Measurements from ENCODE around the gene PTPRO. TPM values are rescaled to one million over a fixed set of nuclear protein-coding genes. Genes with fewer than 3 reads are reported as not detected.

Gene PTPRO
- total RNA-seq, 1 donor from 2014 or later, result 0.24 TPM

DNA sequence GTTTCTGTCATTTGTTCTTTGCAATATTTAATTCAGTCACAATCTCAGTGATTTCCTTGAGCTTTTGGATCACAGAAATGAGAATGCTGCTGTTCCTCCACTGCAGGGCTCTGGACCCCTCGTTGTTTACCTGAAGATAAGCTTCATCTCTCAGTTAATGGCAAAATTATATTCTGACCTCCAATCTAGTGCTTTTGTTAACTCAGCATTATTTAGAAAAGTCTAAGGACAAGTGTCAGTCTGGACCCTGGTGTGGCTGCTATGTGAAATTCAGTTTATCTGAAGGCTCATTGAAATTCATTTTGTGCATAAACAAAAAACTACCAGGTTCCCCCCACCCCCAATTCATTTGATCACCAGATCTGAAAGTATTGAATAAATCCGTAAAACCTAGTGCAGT is 84.7 kb downstream of the PTPRO start:
- Mint-ChIP-seq H3K27me3 (peaks cover 24% of the 10 kb centered on the region), H3K4me1 (ENCODE audit: low read depth) (no peaks in the 10 kb centered on the region), H3K36me3 (ENCODE audit: insufficient read depth) (no peaks in the 10 kb centered on the region), H3K9me3 (ENCODE audit: low read depth) (no peaks in the 10 kb centered on the region), H3K27ac (no peak overlapping the region), H3K4me3 (ENCODE audit: low read depth) (no peak overlapping the region)
- no peak for DNase-seq (ENCODE audit: low spot score, unreplicated experiment)
- TF ChIP-seq, protein P1, sequence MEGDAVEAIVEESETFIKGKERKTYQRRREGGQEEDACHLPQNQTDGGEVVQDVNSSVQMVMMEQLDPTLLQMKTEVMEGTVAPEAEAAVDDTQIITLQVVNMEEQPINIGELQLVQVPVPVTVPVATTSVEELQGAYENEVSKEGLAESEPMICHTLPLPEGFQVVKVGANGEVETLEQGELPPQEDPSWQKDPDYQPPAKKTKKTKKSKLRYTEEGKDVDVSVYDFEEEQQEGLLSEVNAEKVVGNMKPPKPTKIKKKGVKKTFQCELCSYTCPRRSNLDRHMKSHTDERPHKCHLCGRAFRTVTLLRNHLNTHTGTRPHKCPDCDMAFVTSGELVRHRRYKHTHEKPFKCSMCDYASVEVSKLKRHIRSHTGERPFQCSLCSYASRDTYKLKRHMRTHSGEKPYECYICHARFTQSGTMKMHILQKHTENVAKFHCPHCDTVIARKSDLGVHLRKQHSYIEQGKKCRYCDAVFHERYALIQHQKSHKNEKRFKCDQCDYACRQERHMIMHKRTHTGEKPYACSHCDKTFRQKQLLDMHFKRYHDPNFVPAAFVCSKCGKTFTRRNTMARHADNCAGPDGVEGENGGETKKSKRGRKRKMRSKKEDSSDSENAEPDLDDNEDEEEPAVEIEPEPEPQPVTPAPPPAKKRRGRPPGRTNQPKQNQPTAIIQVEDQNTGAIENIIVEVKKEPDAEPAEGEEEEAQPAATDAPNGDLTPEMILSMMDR (IDR thresholded peaks at IDR 0.05; ENCODE audit: unreplicated experiment), result no peak

DNA sequence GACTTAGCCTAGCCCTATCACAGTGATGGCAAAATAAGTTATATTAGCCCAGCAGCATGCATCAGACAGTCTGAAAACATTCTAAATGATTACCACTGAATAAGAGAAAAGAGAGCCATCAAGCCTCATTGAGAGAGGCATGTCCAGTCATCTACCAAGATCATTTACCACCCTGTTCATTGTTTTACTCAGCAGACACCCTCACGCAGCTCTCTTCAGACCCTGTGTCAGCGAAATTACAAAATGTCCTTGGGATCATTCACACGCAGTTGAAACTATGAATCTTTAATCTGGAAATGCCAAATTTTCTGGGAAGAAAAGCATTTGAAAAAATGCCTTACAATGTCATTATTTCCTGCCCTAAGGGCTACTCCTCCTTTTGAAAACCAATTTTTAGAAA is 89.5 kb downstream of the PTPRO start:
- no peaks in the 10 kb centered on the region for H3K36me3 Mint-ChIP-seq (ENCODE audit: insufficient read depth)
- H3K4me1 Mint-ChIP-seq (ENCODE audit: low read depth), result peaks cover 8% of the 10 kb centered on the region
- peaks cover 7% of the 10 kb centered on the region for H3K9me3 Mint-ChIP-seq (ENCODE audit: low read depth)
- peaks cover 18% of the 10 kb centered on the region for H3K27me3 Mint-ChIP-seq
- H3K27ac Mint-ChIP-seq, result no peak overlapping the region
- TF ChIP-seq, protein P1 (IDR thresholded peaks at IDR 0.05; ENCODE audit: unreplicated experiment), result no peak
- H3K4me3 Mint-ChIP-seq (ENCODE audit: low read depth), result no peak overlapping the region
- no peak for DNase-seq (ENCODE audit: low spot score, unreplicated experiment)

DNA sequence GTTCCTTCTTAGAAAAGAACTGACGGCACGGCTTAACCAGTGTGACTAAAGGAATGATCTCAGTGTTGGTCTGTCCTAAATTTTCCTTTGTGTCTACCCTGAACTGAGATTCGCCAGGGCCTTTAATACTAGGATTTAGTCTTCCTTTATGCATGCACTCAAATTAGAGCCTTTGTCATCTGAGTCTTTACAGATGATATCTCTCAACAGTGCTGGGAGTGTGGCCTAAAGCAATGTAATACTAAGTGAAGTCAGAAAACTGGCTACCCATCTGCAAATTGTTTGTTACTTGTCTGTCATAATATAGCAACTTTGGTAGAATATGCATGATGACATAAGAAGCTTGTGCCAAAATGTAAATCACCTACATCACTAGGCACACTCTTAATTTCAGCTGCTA is 95.4 kb downstream of the PTPRO start:
- TF ChIP-seq, protein P1 (IDR thresholded peaks at IDR 0.05; ENCODE audit: unreplicated experiment), result no peak
- Mint-ChIP-seq H3K36me3 (ENCODE audit: insufficient read depth) (no peaks in the 10 kb centered on the region), H3K9me3 (ENCODE audit: low read depth) (peaks cover 7% of the 10 kb centered on the region), H3K4me1 (ENCODE audit: low read depth) (peaks cover 8% of the 10 kb centered on the region), H3K27me3 (peaks cover 3% of the 10 kb centered on the region), H3K4me3 (ENCODE audit: low read depth) (no peak overlapping the region), H3K27ac (no peak overlapping the region)
- DNase-seq (ENCODE audit: low spot score, unreplicated experiment), result no peak

DNA sequence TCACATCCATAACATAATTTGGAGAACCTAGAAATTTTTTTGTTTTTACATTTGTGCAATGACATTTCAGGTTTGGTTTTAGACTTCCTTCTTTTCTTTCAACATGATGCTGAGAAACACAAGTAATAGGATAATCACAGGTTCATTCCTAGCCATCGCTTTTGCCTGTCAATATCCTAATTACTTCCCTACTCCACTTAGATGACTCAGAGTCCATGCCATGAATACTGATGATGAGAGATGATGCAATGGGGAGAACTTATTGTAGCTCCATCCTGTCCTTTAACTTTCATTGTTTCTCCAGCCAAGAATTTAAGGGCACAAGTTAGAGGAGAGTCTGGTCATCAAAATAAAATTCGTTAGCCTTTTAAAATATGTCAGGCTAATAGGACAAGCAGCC is 101.3 kb downstream of the PTPRO start:
- no peaks in the 10 kb centered on the region for H3K36me3 Mint-ChIP-seq (ENCODE audit: insufficient read depth)
- no peak for DNase-seq (ENCODE audit: low spot score, unreplicated experiment)
- H3K4me3 Mint-ChIP-seq (ENCODE audit: low read depth), result no peak overlapping the region
- H3K27ac Mint-ChIP-seq, result no peak overlapping the region
- no peaks in the 10 kb centered on the region for H3K9me3 Mint-ChIP-seq (ENCODE audit: low read depth)
- no peaks in the 10 kb centered on the region for H3K4me1 Mint-ChIP-seq (ENCODE audit: low read depth)
- no peaks in the 10 kb centered on the region for H3K27me3 Mint-ChIP-seq
- TF ChIP-seq, protein P1 (IDR thresholded peaks at IDR 0.05; ENCODE audit: unreplicated experiment), result no peak

DNA sequence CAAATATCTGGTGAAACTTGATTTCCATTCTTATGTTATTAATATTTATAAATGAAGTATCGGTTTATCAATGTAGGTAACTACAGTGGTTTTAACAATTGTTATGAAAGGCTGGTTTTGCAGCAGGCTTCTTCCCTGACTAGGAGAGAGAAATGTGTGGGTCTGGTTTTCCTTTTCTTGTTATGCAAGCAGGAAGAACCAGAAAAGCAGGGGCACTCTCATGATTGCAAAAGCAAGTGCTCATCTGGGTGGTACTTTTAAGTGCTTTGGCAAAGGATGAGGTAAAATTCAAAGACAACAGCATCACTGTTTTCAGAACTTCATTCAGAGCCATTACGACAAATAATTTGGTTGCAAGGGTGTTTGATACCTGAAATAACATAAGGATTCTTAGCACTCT is 105.6 kb downstream of the PTPRO start:
- DNase-seq (ENCODE audit: low spot score, unreplicated experiment), result no peak
- H3K9me3 Mint-ChIP-seq (ENCODE audit: low read depth), result no peaks in the 10 kb centered on the region
- TF ChIP-seq, protein P1 (IDR thresholded peaks at IDR 0.05; ENCODE audit: unreplicated experiment), result no peak
- H3K27ac Mint-ChIP-seq, result no peak overlapping the region
- no peaks in the 10 kb centered on the region for H3K36me3 Mint-ChIP-seq (ENCODE audit: insufficient read depth)
- no peak overlapping the region for H3K4me3 Mint-ChIP-seq (ENCODE audit: low read depth)
- no peaks in the 10 kb centered on the region for H3K4me1 Mint-ChIP-seq (ENCODE audit: low read depth)
- H3K27me3 Mint-ChIP-seq, result peaks cover 16% of the 10 kb centered on the region

All from progenitor cell of endocrine pancreas (in vitro differentiated cells).